HG03565 (cell line): Measurements from ENCODE around the gene APH1B.

Experiments used
- ATAC-seq: cut with Tn5 transposase; IDR thresholded peaks from one replicate; pipeline ENCODE4 v1.9.1; 2021; ENCODE audit warnings: mild to moderate bottlenecking, moderate library complexity; ENCODE audit not compliant: unreplicated experiment

The APH1B gene

GRCh38 chr15:63349156-63349555 lies 71.8 kb downstream of the APH1B start:
- ATAC-seq, result no peak

- ATAC-seq, result no peak
Observed at GRCh38 chr15:63349621-63350020, 72.2 kb downstream of the APH1B start.

GRCh38 chr15:63350178-63350621 lies 72.8 kb downstream of the APH1B start:
- ATAC-seq, result no peak

- no peak for ATAC-seq
Observed at GRCh38 chr15:63351170-63351569, 73.8 kb downstream of the APH1B start.

GRCh38 chr15:63352808-63353207 lies 75.4 kb downstream of the APH1B start:
- no peak for ATAC-seq

- ATAC-seq, result no peak
Observed at GRCh38 chr15:63353261-63353660, 75.9 kb downstream of the APH1B start.

GRCh38 chr15:63353887-63354286 lies 76.5 kb downstream of the APH1B start:
- no peak for ATAC-seq

- ATAC-seq, result no peak
Observed at GRCh38 chr15:63354821-63355650, 77.6 kb downstream of the APH1B start.

GRCh38 chr15:63357061-63357460 lies 79.7 kb downstream of the APH1B start:
- no peak for ATAC-seq

GRCh38 chr15:63357731-63358130 lies 80.3 kb downstream of the APH1B start:
- ATAC-seq, result no peak

GRCh38 chr15:63358241-63359029 lies 81.0 kb downstream of the APH1B start:
- ATAC-seq, result no peak
